Adrenal gland (tissue), 5 donors: ENCODE data around the gene PAQR6.

ENCODE experiments used
- POLR2A ChIP-seq, 2 donors: fragments of 450-650 bp; IDR thresholded peaks; one replicate each; pipeline ENCODE4 v1.6.1; 2017; ENCODE audit warnings: antibody characterized with exemption in 2 of 2, mild to moderate bottlenecking in 2 of 2, moderate library complexity in 1 of 2
- TF ChIP-seq, protein P1 (sequence below), 6 experiments: fragments of 450-650 bp in 4 of 6; fragments of 200-600 bp in 2 of 6; sonication (generic) in 1 of 6; IDR thresholded peaks; 1 replicate in 5 of 6; 2 replicates in 1 of 6; pipeline versions ENCODE4 v1.5.1 to v1.8.0; 2016 to 2021; ENCODE audit warnings: antibody characterized with exemption in 6 of 6, mild to moderate bottlenecking in 2 of 6, moderate library complexity in 1 of 6
- donor health status: DM: no; HTN: no; CAD: no.

DNA sequence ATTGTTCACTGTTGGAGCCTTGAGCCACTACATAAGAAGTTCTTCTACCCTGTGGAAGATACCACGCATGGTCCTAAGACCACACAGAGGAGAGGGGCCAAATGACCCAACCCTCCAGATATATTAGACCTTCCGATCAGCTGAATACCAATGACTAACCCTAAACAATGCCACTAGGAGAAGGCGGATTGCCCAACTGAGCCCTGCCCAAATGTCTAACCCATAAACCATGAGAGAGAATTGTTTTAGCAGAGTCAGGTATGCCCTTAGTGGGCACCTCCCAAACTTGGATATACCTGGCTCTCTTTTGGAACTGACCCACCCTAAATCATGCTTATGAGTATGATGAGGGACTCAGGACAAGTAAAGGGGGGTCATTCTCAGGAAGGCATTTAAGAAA lies 22.5 kb upstream of the PAQR6 start:
- TF ChIP-seq, protein P1, sequence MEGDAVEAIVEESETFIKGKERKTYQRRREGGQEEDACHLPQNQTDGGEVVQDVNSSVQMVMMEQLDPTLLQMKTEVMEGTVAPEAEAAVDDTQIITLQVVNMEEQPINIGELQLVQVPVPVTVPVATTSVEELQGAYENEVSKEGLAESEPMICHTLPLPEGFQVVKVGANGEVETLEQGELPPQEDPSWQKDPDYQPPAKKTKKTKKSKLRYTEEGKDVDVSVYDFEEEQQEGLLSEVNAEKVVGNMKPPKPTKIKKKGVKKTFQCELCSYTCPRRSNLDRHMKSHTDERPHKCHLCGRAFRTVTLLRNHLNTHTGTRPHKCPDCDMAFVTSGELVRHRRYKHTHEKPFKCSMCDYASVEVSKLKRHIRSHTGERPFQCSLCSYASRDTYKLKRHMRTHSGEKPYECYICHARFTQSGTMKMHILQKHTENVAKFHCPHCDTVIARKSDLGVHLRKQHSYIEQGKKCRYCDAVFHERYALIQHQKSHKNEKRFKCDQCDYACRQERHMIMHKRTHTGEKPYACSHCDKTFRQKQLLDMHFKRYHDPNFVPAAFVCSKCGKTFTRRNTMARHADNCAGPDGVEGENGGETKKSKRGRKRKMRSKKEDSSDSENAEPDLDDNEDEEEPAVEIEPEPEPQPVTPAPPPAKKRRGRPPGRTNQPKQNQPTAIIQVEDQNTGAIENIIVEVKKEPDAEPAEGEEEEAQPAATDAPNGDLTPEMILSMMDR (IDR thresholded peaks at IDR 0.05): no peak
- TF ChIP-seq POLR2A (IDR thresholded peaks at IDR 0.05): no peak
